ENCODE measurements around the gene CEP76.

Gene CEP76

GRCh38 chr18:12726774-12727550 is 24.4 kb upstream of the CEP76 start:
- H3K27me3 Mint-ChIP-seq: no peaks in the 10 kb centered on the region
- no peak overlapping the region for H3K4me3 Mint-ChIP-seq
- H3K27ac Mint-ChIP-seq: peak overlapping the region in 1 of 2 donors; percentile 74
- H3K4me1 Mint-ChIP-seq: peaks cover 10% of the 10 kb centered on the region
- H3K9me3 Mint-ChIP-seq: no peaks in the 10 kb centered on the region
- ATAC-seq: peak; percentile 70
- DNase-seq: peak; percentile 52 to 66

GRCh38 chr18:12726331-12726730 is 23.8 kb upstream of the CEP76 start:
- Mint-ChIP-seq H3K27me3 (no peaks in the 10 kb centered on the region), H3K9me3 (no peaks in the 10 kb centered on the region), H3K27ac (no peak overlapping the region), H3K4me3 (no peak overlapping the region), H3K4me1 (peaks cover 10% of the 10 kb centered on the region)
- ATAC-seq (no peak), DNase-seq (no peak)

GRCh38 chr18:12722731-12723130 is 20.2 kb upstream of the CEP76 start:
- H3K9me3 Mint-ChIP-seq: no peaks in the 10 kb centered on the region
- H3K27me3 Mint-ChIP-seq: no peaks in the 10 kb centered on the region
- no peak for ATAC-seq
- H3K4me1 Mint-ChIP-seq: peaks cover 16% of the 10 kb centered on the region
- no peak for DNase-seq
- no peak overlapping the region for H3K27ac Mint-ChIP-seq
- H3K4me3 Mint-ChIP-seq: no peak overlapping the region

- ATAC-seq (no peak), DNase-seq (no peak)
- Mint-ChIP-seq H3K4me3 (no peak overlapping the region), H3K27ac (peak overlapping the region in 1 of 2 donors; percentile 4), H3K27me3 (no peaks in the 10 kb centered on the region), H3K9me3 (no peaks in the 10 kb centered on the region), H3K4me1 (peaks cover 9% of the 10 kb centered on the region)
Observed at GRCh38 chr18:12721495-12722275, 19.2 kb upstream of the CEP76 start.

GRCh38 chr18:12711446-12711845 is 8.9 kb upstream of the CEP76 start:
- Mint-ChIP-seq H3K9me3 (no peaks in the 10 kb centered on the region), H3K27me3 (no peaks in the 10 kb centered on the region), H3K4me1 (peaks cover 5% of the 10 kb centered on the region), H3K4me3 (no peak overlapping the region), H3K27ac (peak overlapping the region in 1 of 2 donors; percentile 63)
- ATAC-seq (no peak), DNase-seq (no peak)

- no peak for ATAC-seq
- H3K4me3 Mint-ChIP-seq: peak overlapping the region; percentile 97 to 100
- peaks cover 46% of the 10 kb centered on the region for H3K4me1 Mint-ChIP-seq
- DNase-seq: no peak
- H3K27ac Mint-ChIP-seq: peak overlapping the region; percentile 100
- no peaks in the 10 kb centered on the region for H3K9me3 Mint-ChIP-seq
- no peaks in the 10 kb centered on the region for H3K27me3 Mint-ChIP-seq
Observed at GRCh38 chr18:12703664-12704063, 1.1 kb upstream of the CEP76 start.

GRCh38 chr18:12703096-12703567 is 609 bp upstream of the CEP76 start:
- no peaks in the 10 kb centered on the region for H3K27me3 Mint-ChIP-seq
- DNase-seq: no peak
- H3K4me3 Mint-ChIP-seq: peak overlapping the region; percentile 97 to 100
- H3K4me1 Mint-ChIP-seq: peaks cover 46% of the 10 kb centered on the region
- peak overlapping the region; percentile 100 for H3K27ac Mint-ChIP-seq
- ATAC-seq: peak; percentile 67
- no peaks in the 10 kb centered on the region for H3K9me3 Mint-ChIP-seq

- H3K27me3 Mint-ChIP-seq: no peaks in the 10 kb centered on the region
- DNase-seq (no peak), ATAC-seq (no peak)
- no peaks in the 10 kb centered on the region for H3K9me3 Mint-ChIP-seq
- H3K27ac Mint-ChIP-seq: peak overlapping the region in 1 of 2 donors; percentile 100
- peaks cover 46% of the 10 kb centered on the region for H3K4me1 Mint-ChIP-seq
- peak overlapping the region; percentile 97 to 100 for H3K4me3 Mint-ChIP-seq
Observed at GRCh38 chr18:12701161-12701560, 1.4 kb downstream of the CEP76 start.

- Mint-ChIP-seq H3K4me1 (peaks cover 33% of the 10 kb centered on the region), H3K27me3 (no peaks in the 10 kb centered on the region), H3K9me3 (no peaks in the 10 kb centered on the region), H3K4me3 (no peak overlapping the region), H3K27ac (no peak overlapping the region)
- DNase-seq (no peak), ATAC-seq (no peak)
Observed at GRCh38 chr18:12699747-12700146, 2.8 kb downstream of the CEP76 start.

- Mint-ChIP-seq H3K4me3 (no peak overlapping the region), H3K4me1 (peaks cover 22% of the 10 kb centered on the region), H3K27me3 (no peaks in the 10 kb centered on the region), H3K27ac (peak overlapping the region in 1 of 2 donors; percentile 22), H3K9me3 (no peaks in the 10 kb centered on the region)
- no peak for DNase-seq
- peak; percentile 60 for ATAC-seq
Observed at GRCh38 chr18:12694032-12694431, 8.5 kb downstream of the CEP76 start.

- H3K9me3 Mint-ChIP-seq: no peaks in the 10 kb centered on the region
- no peak for DNase-seq
- H3K4me1 Mint-ChIP-seq: peaks cover 22% of the 10 kb centered on the region
- no peak for ATAC-seq
- H3K27me3 Mint-ChIP-seq: no peaks in the 10 kb centered on the region
- H3K27ac Mint-ChIP-seq: no peak overlapping the region
- H3K4me3 Mint-ChIP-seq: peak overlapping the region in 1 of 2 donors; percentile 10
Observed at GRCh38 chr18:12692206-12692605, 10.3 kb downstream of the CEP76 start.

- Mint-ChIP-seq H3K27me3 (no peaks in the 10 kb centered on the region), H3K4me1 (peaks cover 22% of the 10 kb centered on the region), H3K27ac (no peak overlapping the region), H3K4me3 (no peak overlapping the region), H3K9me3 (no peaks in the 10 kb centered on the region)
- no peak for DNase-seq
- ATAC-seq: no peak
Observed at GRCh38 chr18:12689256-12689850, 13.2 kb downstream of the CEP76 start.

GRCh38 chr18:12686100-12686499 is 16.4 kb downstream of the CEP76 start:
- no peak for DNase-seq
- H3K9me3 Mint-ChIP-seq: no peaks in the 10 kb centered on the region
- no peak for ATAC-seq
- H3K4me3 Mint-ChIP-seq: no peak overlapping the region
- H3K27ac Mint-ChIP-seq: no peak overlapping the region
- no peaks in the 10 kb centered on the region for H3K27me3 Mint-ChIP-seq
- no peaks in the 10 kb centered on the region for H3K4me1 Mint-ChIP-seq

GRCh38 chr18:12679183-12679786 is 23.2 kb downstream of the CEP76 start:
- peaks cover 13% of the 10 kb centered on the region for H3K4me1 Mint-ChIP-seq
- ATAC-seq (no peak), DNase-seq (no peak)
- H3K4me3 Mint-ChIP-seq: no peak overlapping the region
- peak overlapping the region; percentile 48 to 72 for H3K27ac Mint-ChIP-seq
- H3K9me3 Mint-ChIP-seq: no peaks in the 10 kb centered on the region
- H3K27me3 Mint-ChIP-seq: no peaks in the 10 kb centered on the region

GRCh38 chr18:12668041-12668440 is 34.5 kb downstream of the CEP76 start:
- H3K27ac Mint-ChIP-seq: no peak overlapping the region
- DNase-seq: no peak
- ATAC-seq: no peak
- no peak overlapping the region for H3K4me3 Mint-ChIP-seq
- peaks cover 6% of the 10 kb centered on the region for H3K4me1 Mint-ChIP-seq
- no peaks in the 10 kb centered on the region for H3K27me3 Mint-ChIP-seq
- no peaks in the 10 kb centered on the region for H3K9me3 Mint-ChIP-seq
